ENCODE data around the gene DLK2.
A peak's percentile ranks its signal among the peaks of the same experiment; 100 is the strongest.

The DLK2 gene

DNA sequence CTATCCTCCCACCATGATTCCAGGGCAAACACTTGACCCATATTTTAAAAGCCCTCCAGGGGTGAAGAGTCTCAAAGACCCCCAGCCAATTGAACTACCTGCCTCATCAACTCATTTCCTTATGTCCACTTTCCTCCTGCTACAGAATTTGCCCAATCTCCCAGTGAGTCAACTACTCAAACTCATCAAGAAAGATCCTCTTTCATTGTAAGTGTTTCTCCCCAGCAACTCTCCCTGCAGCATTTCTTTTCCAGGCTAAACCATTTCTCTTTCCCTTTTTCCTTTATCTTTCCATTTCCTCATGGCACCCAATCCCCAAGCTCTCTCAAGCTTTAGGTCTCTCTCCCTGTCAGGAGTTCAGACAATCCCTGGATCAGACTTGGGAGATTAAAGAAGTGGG, 1.5 kb downstream of the DLK2 start:
- DNase-seq (ENCODE audit: low spot score) = no peak

DNA sequence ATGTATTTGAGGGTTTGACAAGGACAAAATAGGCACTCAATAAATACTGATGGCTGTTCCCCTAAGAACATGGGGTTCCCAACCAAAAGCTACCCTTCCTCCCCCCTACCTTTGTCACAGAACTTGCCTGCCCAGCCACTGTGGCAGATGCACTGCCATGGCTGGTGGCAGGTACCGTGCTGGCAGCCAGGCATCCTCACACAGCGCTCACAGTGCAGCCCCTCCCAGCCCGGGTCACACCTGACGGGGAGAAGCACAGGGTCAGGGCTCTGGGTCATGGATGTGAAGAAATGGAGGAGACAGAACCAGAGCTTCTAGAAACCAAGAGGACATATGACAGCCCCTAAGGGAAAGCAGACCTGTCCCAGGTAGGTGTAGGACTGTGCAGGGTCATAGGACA, 2.5 kb downstream of the DLK2 start:
- DNase-seq (ENCODE audit: low spot score) = no peak

DNA sequence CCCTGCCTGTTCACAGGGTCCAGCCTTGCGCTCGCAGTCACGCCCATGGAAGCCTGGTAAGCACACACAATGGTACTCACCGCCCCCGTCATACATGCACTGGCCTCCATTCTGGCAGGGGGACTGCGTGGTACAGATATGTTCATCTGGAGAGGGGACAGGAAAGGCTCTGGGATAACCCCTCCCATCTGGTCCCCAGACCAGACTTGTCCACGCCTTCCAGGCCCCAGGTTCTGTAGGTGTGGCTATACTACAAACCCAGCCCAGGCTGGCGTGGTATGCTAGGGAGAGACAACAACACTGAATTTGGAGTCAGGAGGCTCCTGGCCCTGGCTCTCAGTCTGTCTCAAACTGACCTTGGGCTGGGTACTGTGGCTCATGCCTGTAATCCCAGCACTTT, 3.4 kb downstream of the DLK2 start:
- DNase-seq (ENCODE audit: low spot score) = no peak

DNA sequence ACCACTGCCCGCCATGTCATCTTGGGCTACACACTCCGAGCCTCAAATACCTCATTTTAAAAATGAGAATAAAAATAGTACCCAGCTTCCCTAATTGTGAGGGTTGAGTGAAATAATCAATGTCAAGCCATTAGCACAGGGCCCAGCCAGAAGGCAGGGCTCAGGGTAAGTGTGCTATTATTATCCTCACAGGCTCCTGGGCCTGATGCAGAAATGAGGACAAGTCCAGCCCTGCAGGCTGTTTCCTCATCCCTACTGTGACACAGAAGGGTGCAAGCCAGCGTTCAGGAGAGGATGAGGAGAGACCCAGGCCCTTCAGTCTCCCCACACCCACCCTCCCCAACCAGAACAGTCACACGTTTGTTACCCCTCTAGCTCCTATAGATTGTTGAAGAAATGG, 4.0 kb downstream of the DLK2 start:
- DNase-seq (ENCODE audit: low spot score) = no peak

DNA sequence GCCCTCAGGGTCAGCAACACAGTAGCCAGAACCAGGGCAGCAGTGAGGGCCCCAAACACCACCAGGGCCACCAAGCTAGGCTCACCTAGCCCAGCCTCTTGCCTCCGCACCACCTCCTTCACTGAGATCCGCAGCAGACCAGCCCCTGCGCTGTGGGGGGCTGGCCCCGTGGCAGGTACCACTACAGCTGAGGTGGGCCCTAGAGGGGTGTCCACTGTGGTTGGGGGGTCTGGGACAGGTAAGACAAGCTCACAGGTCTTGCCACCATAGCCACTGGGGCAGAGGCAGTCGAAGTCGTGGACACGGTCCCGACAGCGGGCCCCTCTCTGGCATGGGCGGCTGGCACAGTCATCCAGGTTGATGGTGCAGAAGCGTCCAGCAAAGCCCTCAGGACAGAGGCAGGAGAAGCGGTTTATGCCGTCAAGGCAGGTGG, 4.6 kb downstream of the DLK2 start:
- no peak for DNase-seq (ENCODE audit: low spot score)

DNA sequence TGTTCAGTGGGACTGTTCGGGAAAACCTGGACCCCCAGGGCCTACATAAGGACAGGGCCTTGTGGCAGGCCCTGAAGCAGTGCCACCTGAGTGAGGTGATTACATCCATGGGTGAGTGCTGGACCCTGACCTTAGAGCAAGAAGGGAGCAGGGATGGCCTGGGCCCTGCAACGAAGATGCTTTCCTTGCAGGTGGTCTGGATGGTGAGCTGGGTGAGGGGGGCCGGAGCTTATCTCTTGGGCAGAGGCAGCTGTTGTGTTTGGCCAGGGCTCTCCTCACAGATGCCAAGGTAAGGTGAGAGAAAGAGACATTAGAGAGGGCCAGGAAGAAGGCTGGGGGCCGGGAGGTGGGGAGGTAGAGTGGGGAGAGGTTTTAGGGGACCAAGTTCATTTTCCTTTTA, 6.4 kb downstream of the DLK2 start:
- no peak for DNase-seq (ENCODE audit: low spot score)

DNA sequence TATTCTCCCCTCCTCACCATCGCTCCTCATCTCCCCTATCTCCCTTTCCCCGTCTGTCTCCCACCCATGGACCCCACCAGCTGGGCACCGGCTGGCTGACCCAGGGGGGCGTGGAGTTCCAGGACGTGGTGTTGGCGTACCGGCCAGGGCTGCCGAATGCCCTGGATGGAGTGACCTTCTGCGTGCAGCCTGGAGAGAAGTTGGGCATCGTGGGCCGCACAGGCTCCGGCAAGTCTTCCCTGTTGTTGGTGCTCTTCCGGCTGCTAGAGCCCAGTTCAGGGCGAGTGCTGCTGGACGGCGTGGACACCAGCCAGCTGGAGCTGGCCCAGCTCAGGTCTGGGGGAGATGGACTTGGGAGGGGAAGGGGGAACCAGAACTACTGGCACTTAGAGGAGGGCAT, 7.7 kb downstream of the DLK2 start:
- DNase-seq (ENCODE audit: low spot score) = no peak

DNA sequence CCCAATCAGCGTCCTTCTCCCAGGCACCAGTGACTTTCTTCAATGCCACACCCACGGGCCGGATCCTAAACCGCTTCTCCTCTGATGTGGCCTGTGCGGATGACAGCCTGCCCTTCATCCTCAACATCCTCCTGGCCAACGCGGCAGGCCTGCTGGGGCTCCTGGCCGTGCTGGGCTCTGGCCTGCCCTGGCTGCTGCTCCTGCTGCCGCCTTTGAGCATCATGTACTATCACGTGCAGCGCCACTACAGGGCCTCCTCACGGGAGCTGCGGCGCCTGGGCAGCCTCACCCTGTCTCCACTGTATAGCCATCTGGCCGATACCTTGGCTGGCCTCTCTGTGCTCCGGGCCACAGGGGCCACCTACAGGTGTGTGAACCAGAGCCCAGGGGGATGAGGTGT, 9.8 kb downstream of the DLK2 start:
- no peak for DNase-seq (ENCODE audit: low spot score)

DNA sequence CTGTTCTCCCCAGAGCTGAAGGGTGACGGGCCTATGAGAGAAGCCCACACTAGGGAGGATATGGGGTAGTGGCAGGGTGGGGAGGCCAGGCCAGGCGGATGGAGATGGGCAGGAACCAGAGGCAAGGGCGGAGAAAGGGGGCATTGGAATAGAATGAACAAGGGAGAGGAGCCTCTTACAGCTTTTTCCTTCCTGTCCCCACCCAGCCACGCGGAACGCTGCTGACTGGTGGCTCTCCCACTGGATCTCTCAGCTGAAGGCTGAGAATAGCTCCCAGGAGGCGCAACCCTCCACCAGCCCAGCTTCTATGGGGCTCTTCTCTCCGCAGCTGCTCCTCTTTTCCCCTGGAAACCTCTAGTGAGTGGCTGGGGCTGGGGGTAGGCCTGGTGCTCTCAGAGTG, 10.8 kb downstream of the DLK2 start:
- DNase-seq (ENCODE audit: low spot score) = no peak

DNA sequence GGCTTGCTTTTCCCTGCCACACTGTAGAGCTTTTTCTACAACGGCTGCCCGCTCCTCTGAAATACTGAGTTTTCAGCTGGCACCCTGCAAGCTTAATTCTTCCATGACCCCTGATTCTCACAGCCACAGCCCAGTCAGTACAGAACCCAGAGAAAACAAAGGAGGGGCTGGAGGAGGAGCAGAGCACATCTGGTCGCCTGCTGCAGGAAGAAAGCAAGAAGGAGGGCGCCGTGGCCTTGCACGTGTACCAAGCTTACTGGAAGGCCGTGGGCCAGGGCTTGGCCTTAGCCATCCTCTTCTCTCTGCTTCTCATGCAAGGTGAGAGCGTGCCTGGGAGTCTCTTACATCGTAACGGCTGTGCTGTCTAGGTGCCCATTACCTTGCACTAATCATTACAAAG, 11.3 kb downstream of the DLK2 start:
- peak; percentile 33 for DNase-seq (ENCODE audit: low spot score)

DNA sequence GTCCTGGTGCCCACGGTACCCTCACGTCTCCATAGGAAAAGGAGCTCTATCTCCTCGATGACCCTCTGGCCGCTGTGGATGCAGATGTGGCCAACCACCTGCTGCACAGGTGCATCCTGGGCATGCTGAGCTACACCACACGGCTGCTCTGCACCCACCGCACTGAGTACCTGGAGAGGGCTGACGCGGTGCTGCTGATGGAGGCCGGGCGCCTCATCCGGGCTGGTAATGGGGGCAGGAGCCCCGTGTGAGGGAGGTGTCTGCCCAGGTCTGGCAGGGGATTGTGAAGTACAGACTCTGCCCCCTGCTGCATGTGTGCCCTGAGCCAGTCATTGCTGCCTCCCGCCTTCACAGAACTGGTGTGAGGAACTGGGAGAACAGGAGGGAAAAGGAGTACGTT, 12.4 kb downstream of the DLK2 start:
- DNase-seq (ENCODE audit: low spot score) = no peak

DNA sequence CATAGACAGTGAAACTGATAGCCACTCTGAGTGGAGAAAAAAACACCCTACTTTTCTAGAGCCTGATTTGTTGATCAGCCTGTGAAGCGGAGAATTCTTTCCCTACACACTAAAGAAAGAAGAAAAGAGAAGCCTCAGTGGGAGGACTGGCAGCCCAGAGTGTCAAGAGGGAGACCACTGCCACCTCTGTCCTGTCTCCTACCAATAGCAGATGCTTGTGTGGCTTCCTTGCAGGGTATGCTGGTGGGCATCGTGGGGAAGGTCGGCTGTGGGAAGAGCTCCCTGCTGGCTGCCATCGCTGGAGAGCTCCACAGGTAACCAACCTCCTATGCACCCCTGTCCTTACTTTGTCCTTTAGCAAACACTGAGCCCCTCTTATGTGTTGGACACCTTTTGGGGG, 17.6 kb downstream of the DLK2 start:
- no peak for DNase-seq (ENCODE audit: low spot score)

DNA sequence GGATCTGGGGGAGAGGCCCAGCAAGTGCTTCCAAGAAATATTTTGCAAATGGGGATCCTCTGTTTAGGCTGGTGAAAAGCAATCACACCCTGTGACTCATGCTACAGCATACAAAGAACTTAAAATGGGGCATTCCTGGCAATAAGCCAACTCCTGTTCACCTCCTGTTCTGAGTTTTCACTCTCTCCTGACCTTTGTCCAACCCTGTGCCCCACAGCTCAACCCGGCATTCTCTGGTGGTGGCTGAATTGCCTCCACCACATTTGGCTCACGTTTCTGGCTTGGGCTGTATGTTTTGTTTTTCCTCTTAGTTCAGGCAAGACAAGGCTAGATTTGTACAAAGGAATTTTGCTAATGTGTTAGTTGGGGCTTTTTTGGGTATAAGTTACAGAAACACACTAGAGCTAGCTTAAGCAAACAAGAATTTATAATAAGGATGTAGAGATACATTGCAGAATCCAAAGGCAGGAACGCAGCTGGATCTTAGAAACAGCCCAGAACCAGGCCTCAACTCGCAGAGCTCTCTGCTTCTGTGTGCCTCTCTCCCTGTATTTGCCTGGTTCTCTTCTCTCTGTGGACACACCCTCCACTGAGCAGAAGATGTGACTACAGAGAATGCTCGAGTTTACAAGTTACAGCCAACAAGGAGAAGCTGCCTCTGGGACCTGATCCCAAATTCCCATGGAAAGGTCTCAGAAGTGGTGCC, 18.6 kb downstream of the DLK2 start:
- DNase-seq (ENCODE audit: low spot score) = peak; percentile 80

DNA sequence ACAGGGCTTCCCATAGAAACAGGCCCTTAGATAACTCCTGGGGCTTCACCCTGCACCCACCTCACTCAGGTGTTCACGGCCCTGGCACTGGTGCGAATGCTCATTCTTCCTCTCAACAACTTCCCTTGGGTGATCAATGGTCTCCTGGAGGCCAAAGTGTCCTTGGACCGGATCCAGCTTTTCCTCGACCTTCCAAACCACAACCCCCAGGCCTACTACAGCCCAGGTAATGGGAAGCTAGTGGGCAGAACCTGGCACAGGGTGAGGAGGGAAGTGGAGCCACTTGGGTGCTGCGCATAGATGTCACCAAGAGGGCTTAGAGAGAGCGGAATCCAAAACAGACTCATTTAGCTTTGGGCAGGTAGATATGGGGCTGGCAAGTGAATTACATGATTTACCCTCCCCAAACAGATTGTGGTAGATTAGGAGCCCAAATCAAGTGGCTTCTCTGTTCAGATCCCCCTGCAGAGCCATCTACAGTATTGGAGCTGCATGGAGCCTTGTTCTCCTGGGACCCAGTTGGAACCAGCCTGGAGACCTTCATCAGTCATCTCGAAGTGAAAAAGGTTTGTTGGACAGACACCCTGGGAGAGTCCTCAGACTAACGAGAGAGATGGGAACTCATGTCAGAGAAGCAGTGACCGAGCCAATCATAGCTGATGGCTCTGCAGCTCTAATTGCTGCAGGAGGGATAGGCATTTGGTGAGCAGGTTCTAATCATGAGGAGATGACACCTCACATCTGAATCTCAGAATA, 19.5 kb downstream of the DLK2 start:
- DNase-seq (ENCODE audit: low spot score) = no peak

DNA sequence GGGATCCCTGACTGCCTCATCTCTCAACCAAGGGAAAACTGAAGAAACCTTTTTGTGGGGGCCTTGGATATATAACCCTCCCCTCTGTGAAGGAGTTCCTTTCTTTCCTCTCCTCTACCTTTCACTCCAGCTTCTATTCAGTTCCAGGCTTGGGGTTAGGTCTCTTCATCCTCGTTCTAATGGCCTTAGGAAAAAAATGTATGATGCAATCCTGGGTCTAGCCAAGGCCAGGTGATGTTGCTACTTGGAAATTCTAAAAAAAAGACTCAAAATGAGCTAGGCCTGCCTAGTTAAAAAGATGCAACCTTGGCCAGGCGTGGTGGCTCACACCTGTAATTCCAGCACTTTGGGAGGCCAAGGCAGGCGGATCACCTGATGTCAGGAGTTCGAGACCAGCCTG, 20.4 kb downstream of the DLK2 start:
- DNase-seq (ENCODE audit: low spot score) = no peak

DNA sequence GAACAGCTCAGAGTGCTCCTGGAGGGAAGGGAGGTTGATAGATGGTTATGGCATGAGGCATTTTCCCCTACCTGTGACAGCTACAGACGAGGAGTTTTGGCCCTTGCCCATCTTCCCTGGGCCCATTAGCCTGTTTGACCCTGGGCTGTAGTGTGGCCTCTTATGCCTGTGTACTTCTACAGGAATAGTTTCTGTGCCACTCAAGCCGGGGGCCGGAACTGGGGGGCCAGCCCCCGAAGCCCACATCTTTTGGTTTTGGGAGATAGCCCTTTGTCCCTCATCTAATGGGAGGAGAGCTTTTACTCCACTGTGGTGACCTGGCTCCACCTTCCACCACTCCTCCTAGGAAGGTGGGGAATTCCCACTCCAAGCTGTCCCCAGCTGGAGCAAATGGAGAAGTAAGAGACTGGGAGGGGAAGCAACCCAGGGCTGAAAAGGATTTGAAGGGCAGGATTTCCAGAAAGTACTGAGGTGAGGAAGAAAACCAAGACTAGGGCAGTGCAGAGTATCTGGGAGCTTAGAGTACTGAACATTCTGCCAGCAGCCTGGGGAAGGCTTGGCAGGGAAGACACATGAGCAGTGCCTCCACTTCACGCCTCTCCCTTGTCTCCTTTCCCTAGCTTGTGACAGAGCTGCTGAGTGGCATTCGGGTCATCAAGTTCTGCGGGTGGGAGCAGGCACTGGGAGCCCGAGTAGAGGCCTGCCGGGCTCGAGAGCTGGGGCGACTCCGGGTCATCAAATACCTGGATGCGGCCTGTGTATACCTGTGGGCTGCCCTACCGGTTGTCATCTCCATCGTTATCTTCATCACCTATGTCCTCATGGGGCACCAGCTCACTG, 21.1 kb downstream of the DLK2 start:
- DNase-seq (ENCODE audit: low spot score) = no peak

DNA sequence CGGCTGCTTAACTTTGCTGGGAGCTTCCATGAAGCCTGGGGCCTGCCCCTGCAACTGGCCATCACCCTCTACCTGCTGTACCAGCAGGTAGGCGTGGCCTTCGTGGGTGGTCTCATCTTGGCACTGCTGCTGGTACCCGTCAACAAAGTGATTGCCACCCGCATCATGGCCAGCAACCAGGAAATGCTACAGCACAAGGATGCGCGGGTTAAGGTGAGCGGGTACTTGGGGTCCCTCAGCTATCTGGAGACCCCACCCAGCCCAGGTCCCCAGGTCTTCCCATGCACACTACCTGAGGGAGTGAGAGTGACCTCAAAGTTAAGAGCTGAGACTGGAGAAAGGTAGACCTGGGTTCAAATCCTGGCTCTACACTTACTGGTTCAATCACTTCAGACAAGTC, 22.2 kb downstream of the DLK2 start:
- no peak for DNase-seq (ENCODE audit: low spot score)

DNA sequence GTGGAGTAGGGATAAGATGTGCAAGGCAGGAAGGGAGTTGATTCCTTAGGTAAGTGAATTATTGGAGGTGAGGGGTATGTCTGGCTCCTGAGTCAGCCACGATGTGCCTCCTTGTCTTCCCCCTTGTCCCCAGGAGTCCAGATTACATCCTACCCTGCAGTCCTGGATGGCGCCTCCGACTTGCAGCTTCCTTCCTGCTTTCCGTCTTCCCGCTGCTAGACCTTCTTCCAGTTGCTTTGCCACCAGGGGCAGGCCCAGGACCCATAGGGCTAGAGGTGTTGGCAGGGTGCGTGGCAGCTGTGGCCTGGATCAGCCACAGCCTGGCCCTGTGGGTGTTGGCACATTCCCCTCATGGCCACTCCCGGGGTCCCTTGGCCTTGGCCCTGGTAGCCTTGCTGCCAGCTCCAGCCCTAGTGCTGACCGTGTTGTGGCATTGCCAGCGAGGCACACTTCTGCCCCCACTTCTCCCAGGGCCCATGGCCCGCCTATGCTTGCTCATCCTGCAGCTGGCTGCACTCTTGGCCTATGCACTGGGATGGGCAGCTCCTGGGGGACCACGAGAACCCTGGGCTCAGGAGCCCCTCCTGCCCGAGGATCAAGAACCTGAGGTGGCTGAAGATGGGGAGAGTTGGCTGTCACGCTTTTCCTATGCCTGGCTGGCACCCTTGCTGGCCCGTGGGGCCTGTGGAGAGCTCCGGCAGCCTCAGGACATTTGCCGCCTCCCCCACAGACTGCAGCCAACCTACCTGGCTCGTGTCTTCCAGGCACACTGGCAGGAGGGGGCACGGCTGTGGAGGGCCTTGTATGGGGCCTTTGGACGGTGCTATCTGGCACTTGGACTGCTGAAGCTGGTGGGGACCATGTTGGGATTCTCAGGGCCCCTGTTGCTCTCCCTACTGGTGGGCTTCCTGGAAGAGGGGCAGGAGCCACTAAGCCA, 23.1 kb downstream of the DLK2 start:
- no peak for DNase-seq (ENCODE audit: low spot score)

DNA sequence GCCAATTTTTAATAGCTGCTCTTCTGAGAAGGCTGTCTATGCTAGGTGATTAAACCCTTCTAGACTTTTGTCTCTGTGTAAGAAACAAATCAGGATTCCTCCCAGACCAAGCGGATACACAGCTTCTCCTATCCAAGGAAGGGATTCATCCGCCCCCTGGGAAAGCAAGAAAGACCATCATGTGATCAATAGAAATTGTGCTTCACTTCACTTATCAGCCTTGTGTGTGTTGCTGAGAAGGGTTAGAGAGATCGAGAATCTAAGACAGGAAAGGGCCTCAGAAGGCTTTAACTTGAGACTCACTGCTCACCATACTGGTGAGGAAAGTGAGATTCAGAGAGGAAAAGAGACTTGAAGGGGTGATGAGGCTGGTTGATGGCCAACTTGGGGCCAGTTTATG, 26.5 kb downstream of the DLK2 start:
- no peak for DNase-seq (ENCODE audit: low spot score)

DNA sequence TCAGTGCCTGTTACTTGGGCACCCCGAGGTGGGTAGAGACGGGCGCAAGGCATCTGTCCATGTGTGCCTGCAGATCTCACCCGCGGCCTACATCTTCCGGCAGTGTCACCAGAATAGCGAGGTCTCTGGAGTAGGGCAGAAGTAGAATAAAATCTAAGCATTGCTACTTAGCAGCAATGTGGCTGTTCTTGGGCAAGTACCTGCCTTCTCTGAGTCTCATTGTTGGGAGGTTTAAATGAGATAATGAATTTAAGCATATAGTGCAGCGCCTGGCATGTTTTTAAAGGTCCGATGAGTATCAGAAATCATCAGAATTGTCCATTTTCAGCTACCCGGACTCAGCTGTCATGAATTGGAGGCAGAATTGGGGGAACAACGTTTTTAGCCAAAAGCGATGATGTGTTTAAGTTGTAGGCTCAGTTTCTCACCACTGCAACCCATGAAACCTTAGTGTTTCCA, 27.2 kb downstream of the DLK2 start:
- no peak for DNase-seq (ENCODE audit: low spot score)

DNA sequence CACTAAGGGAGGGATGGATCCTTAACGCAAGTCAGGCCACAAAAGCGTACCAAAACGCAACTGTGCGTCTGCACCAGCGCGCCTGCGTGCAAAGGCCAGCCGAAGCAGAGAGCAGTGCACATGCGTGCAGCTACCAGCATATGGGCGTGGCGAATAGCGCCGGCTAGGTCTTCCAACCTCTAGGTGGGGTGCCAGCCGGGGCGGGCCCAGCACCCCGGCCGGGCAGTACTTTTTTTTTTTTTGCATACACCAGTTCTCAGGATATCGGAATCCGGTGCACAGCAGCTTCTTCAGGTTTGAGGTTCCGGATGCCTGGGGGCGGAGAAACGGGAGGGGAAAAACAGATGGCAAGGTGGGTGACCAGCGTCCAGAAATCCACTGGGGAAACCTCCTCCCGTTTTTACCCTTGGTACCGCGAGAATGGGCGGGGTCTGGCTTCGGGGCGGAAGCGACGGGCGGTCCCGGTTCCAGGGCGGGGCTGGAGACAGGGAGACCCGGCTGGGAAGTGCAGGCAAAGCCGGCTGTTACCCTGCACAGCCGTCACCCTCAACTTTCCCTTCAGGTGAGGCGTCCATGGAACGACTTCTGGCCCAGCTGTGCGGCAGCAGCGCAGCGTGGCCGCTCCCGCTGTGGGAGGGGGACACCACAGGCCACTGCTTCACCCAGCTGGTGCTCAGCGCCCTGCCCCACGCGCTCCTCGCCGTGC, 27.8 kb downstream of the DLK2 start, which contains the start of gene ABCC10:
TSS of gene ABCC10 (plus strand) at position 136 of the 706 bp plus-strand sequence. CDS start at position 574, 438 bp downstream.
- peak; percentile 99 for DNase-seq (ENCODE audit: low spot score)
